Activated CD4-positive, alpha-beta T cell treated with anti-CD3 and anti-CD28 coated beads, Interleukin-10, Interleukin-2, amounts not matched to agents 100 ng/mL and 50 ng/mL, durations not matched to agents 16 hours and 8 hours (primary cell): ENCODE measurements around the gene B3GLCT.

Source experiments
- DNase-seq: peaks from one replicate; pipeline ENCODE4 v3.0.0-alpha.2; 2020

B3GLCT gene

GRCh38 chr13:31224963-31225559 lies 25.3 kb downstream of the B3GLCT start:
- DNase-seq, result no peak

DNA sequence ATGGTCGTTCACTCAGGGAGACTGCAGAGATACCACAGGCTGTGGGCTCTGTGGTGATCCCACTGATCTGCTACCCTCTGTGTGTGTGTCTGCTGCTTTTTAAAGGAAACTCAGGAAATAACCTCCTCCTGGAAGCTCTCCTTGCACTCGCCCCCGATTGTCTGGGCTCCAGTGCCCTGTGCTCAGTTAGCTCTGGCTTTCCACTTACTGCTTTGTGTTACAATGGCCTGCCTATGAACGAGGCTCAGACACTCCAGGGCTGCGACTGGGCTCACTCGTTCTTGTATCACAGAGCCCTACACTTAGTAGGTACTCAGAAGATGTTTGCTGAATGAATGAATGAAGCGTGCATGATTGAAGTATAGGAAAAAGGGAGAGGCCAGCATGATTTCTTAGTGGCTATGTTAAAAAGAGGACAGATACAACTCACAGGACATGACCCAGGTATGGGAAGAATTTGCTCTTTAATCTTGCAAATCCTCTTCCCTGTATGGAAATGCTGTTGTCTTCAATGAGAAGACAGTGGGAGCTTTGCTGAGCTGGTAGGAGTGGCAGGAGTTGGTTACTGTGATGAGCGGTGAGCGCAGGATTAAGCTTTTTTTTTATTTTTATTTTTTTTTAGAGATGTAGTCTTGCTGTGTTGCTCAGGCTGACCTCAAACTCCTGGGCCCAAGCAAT lies 26.4 kb downstream of the B3GLCT start:
- no peak for DNase-seq

DNA sequence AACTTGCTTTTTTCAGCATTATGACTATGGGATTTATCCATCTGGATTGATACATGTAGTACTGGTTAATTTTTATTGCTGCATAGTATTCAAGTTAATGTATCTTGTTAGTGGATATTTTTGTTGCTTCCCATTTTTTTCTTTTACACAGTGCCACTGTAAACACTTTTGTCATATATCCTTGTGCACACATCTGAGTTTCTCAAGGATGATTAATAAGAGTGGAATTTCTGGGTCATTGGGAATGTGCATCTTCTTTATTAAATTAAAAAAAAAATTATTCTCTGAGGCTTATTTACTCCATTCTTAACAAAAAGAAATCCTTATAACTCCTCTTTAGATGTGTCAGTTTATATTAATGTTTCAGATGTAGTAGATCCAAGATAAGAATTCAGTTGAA lies 27.3 kb downstream of the B3GLCT start:
- DNase-seq, result no peak

GRCh38 chr13:31227870-31228269 lies 28.1 kb downstream of the B3GLCT start:
- no peak for DNase-seq

- DNase-seq, result no peak
These were observed 35.0 kb downstream of the B3GLCT start for GRCh38 chr13:31234729-31235128.

DNA sequence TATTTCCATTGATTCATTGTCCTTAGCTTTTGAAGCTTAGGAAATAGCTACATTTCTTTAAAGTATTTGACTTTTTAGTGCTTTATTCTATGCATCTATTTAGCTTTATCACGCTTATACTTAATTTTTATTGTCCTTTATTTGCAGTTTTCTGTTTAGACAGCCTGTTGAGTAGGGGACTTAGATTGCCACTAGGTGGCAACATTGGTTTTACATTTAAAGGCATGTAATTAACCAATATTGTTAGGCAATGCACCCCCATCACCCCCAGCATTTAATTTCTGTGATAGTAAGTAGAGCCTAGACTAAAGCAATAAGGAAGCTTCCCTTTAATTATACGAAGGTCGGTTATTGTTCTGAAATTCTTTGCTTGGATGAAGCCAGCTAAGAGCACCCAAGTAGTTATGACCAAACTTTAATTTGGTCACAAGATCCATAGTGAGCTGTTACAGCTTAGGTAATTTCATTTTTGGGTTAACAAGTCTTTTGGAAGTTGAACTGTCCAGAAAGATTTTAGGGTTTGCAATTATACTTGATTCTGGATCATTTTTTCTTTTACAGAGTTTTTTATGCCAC lies 36.5 kb downstream of the B3GLCT start:
- peak; percentile 38 for DNase-seq

- no peak for DNase-seq
These were observed 41.1 kb downstream of the B3GLCT start for GRCh38 chr13:31240921-31241320.

DNA sequence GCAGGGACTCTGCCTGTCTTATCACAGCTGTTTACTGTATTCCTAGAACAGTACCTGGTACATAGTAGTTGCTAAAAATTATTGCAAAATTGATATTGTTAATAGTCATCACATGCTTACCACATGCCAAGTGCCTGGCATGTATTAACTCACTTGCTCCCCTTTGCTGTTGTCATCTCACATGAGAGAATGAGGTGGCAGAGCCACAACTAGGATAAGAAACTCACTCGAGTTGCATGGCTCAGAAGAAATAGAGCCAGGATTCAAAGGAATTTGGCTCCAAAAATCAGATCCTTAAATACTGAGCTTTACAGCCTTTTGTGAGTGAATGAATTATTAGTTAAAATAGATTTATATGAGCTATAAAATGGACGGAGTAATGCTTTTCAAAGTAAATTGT lies 42.6 kb downstream of the B3GLCT start:
- DNase-seq, result no peak

DNA sequence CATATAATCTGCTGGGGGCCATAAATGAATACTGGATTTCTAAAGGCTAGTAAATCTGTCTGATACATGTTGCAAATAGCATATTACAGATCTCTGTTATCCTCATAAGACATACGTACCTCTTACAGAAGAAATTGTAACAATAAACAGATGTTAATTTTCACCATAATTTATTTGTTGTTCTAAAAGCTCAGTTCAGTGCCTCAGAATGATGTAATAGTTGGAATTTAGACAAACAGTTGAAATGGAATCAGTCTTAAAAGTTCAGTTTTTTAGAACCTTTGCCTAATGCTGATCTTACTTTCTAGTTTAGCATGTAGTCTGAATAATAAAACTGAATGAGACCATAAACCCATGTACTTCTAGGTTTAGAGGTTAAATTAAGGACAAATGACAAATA lies 43.1 kb downstream of the B3GLCT start:
- no peak for DNase-seq

DNA sequence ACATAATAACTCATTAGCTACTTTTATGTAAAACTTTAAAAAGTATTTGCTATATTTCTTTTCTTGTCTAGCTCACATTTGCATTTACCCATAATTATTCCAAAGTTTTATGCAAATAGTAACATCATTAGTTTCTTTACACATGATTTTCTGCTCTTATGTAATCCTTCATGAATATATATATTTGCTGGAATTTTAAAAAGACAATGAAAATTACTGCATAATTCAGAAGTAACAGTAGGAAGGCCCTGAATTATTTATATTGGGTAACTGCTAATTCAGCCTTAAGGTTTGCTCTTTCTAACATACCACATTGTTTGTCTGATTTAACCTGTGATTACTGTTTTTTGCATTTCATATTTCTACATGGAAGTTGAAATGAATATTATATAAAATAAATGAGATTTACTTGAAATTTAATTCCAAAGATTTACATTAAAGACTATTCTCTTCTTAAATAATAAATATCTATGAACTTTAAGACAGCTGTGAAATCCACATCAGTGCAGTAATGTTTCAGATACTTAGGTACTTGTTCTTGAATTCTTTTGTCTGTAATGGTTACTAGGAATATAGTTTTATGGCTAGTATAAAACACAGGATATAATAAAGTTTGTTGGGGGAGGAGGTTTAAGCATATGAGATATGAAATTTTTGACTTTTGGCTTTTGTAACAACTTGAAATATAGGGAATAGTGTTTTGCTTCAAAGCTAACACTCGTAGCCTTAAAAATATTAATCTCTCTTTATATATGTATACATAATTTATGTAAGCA lies 46.0 kb downstream of the B3GLCT start:
- DNase-seq, result no peak

DNA sequence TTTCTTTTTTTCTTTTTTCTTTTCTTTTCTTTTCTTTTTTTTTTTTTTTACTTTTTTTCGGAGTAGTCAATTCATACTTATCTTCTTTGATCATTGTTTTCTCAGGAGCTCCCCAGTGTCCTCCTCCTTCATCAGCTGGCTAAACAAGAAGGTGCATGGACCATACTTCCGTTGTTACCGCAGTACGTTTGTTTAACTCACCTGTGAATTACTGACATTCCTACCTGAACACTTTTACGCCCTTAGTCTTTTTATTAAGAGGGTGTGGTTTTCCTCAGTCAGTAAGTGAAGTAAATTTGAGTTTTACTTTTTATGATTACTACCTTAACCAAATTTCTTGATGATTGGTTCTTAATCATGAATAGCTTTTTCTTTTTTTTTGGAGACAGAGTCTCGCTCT lies 47.1 kb downstream of the B3GLCT start:
- DNase-seq, result no peak

GRCh38 chr13:31248361-31248760 lies 48.6 kb downstream of the B3GLCT start:
- no peak for DNase-seq

DNA sequence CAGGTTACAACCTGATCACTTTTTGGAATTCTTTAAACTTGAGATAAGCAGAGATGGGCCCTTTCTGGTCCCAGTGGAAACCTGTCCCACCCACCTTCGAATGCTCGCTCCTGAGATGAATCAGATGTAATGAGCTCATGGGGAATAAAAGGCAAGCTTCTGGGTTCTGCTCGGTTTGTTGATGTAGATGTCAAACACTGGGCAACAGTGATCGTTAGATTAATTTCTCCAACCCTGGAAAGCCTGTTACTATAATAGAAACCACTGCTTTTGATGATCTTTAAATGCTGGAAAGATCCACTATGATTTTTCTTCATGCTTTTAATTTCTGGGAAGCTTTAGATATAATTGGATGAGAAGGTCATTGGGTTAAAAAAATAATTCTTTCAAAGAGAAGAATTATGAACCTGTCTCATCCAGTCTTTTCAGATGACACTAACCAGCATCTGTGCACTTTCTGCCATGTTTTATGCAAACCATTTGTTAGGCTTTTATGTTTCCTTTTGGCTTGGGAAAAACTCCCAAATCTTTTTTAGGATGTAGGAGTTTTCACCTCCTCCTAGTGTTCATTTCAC lies 49.3 kb downstream of the B3GLCT start:
- no peak for DNase-seq

DNA sequence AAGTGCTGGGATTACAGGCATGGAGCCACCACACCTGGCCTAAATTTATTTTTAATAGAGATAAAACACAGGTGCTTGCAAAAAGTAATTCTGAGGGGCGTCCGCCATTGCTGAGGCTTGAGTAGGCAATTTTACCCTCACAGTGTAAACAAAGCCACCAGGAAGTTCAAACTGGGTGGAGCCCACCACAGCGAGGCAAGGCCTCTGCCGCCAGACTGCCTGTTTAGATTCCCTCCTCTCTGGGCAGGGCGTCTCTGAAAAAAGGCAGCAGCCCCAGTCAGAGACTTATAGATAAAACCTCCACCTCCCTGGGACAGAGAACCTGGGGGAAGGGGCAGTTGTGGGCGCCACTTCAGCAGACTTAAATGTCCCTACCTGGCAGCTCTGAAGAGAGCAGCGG lies 50.7 kb downstream of the B3GLCT start:
- DNase-seq, result no peak

DNA sequence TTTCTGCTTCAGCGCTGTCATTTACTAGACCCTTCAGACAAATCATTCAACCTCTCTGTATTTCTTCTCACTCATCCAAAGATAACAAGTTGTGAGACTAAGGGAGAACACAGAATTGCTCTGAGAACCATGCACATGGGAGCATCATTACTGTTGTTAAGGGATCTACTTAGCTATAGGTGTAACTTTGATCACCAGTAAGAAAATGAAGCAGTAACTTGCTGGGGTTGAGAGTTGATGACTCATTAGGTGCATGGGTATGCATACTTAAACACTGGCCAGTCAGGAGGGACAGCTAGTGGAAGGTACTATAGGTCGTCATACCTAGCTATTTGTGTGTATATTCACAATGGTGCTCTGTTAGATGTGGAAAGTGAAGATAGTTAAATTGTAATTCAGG lies 61.5 kb downstream of the B3GLCT start:
- DNase-seq, result no peak

DNA sequence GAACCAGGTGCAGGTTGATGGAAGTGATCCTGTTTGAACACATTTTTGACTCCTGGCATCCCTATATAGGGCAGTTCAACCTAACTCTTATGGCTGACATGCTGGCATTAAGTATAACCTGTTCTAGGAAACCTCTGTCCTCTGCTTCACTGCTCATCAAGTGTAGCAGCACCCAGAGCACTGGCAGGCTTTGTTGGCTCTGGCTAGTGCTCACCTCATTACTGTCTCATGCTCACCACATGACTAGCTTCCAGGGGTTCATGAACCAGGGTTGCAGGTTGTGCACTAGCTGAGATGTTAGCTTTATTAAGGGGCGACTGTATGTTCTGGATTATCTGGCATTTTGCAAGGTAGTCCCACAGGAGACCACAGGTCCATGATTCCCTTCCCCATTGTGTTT lies 63.6 kb downstream of the B3GLCT start:
- DNase-seq, result no peak

DNA sequence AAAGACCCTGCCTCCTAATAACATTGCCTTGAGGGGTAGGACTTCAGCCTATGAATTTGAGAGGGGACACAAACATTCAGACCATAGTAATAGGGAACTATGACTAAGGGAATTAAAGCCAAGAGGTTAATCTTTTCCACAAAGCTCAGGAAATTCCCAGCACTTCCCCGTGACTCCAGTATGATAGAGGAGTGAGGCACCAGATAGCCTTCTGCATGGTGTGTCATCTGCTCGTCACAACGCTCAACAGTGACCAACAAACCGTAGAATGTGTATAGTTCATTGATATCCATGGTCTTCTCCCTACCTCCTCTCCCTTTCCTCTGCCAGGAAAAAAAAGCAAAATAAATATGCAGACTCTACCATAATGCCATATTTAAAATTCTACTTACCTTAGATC lies 64.4 kb downstream of the B3GLCT start:
- no peak for DNase-seq

DNA sequence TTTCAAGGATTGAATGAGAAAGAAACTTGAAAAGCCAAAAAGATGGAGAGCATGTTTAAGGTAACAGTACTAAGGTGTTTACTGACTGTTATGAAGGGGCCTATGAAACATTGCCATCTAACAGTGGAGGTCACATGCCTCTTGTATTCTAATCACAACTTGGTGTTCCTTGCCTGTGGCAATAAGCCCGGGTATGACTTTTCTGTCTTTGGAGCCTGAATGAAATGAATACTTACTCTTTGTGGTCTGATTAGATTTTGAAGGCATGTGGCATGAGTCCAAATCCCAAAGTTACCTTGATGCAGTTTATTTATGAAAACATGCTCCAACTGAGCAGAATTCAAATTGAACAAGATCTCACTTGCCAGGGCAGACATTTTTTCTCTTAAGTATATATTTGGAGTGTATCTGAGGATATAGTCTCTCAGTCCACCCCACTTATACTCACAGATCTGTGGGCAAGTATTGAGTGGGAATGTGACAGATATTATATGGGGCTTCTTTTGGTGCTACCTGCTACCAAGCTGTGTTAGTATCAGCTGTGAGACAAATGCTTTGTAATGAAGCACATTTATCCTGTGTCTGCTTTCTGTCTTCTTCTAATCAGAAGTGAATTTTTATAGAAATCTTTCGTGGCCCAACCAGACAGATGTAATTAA lies 67.5 kb downstream of the B3GLCT start:
- DNase-seq, result no peak

GRCh38 chr13:31274390-31274789 lies 74.6 kb downstream of the B3GLCT start:
- DNase-seq, result no peak

GRCh38 chr13:31276421-31276820 lies 76.6 kb downstream of the B3GLCT start:
- no peak for DNase-seq

GRCh38 chr13:31278869-31279268 lies 79.1 kb downstream of the B3GLCT start:
- DNase-seq, result no peak

GRCh38 chr13:31282741-31283455 lies 83.1 kb downstream of the B3GLCT start:
- no peak for DNase-seq
